ENCODE data around the gene SERGEF.

The SERGEF gene

GRCh38 chr11:17853280-17853679 lies 159.6 kb downstream of the SERGEF start:
- no peak for DNase-seq

DNA sequence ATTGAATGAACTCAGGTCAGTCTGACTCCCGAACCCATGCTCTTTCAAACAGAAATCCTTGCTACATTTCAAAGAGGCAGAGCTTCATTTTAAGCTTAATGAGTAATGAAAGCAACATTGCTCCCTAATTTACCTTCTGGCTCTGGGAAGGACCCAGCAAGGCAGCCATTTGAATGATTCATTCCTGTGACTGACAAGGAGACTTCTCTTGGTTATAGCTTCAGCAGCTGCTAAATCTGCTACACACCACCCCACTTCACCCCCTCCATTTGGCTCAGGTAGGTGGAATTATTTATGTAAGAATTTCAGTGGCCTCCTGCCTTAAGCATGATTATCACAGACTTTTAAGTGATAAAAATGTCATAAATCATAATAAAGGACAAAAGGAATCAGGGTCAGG lies 160.6 kb downstream of the SERGEF start:
- DNase-seq, result no peak

- no peak for DNase-seq
Measured at GRCh38 chr11:17851697-17852096, 161.2 kb downstream of the SERGEF start.

DNA sequence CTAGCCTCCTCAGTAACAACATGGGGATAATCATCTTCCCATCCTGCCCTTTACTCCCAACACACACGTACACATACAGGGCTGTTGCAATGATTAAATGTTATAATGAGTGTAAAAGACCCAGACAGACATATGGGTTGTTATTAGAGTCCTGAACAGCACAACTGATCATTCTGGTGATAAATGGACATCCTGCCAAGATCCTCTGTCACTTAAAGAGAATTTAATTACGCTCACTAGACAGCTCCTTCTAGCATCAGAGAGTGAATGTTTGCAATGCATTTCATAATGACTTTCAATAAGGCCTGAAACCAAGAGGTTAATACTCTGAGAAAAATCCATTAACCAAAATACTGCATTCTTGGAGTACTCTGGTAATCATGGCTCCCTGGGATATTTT lies 162.5 kb downstream of the SERGEF start:
- no peak for DNase-seq

GRCh38 chr11:17848715-17849114 lies 164.1 kb downstream of the SERGEF start:
- DNase-seq, result no peak

- DNase-seq, result peak; percentile 62 to 69
Measured at GRCh38 chr11:17846852-17847453, 165.9 kb downstream of the SERGEF start.

DNA sequence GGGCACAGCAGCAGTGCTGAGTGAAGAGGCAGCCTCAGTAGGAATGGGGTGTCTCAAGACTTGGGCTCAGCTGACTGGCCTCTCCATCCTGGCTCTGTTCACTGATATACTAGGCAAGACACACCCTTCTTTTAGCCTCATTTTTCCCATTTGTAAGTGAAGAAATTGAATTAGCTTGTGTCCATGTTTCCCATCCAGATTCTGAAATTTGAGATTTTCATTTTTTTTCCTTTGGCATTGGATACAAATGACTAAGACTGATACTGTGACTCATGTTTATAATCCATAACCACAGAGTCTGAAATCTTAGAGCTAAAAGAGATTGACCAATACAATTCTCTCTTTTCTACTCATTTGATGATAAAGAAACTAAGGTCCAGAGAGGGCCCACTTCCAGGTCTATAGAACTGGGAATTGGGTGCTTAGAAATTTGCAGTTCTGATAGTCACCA lies 167.4 kb downstream of the SERGEF start:
- DNase-seq, result no peak

GRCh38 chr11:17840101-17840548 lies 172.7 kb downstream of the SERGEF start:
- no peak for DNase-seq

DNA sequence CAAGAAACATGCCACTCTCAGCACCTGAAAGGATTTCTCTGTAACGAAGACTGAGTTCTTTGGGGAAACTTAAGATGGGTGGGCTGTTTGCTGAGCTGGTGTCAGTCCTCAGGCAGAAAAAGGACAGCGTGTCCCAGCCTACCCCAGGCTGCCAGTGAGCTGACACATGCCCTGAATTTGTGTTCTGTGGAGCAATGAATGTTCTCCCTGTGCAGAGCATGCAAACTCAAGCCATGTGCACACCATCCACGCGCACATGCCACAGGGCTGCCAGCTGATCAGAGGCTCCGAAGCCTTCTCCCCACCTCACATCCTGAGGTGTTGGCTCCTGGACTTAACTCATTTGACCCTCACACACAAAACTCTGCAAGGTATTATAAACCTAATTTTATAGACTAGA lies 173.4 kb downstream of the SERGEF start:
- DNase-seq, result no peak

DNA sequence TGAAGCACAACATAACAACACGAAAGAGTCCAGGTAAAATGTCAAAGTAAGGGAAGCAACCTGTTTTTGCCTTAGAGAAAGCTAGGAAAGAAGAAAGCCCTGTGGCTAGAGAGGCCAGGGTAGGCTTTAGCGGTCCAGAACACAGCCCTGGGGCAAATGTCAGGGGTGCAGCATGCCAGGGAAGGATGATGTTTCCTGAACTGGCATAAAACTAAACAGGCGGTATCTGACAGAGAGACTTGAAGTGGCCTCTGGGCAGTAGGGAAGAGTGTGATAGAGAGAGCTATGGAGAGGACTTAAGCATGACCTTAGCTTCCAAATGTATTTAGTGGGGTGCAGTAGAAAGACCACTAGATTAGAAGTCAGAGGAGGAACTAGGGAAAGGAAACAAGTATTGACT lies 174.7 kb downstream of the SERGEF start:
- DNase-seq, result no peak

DNA sequence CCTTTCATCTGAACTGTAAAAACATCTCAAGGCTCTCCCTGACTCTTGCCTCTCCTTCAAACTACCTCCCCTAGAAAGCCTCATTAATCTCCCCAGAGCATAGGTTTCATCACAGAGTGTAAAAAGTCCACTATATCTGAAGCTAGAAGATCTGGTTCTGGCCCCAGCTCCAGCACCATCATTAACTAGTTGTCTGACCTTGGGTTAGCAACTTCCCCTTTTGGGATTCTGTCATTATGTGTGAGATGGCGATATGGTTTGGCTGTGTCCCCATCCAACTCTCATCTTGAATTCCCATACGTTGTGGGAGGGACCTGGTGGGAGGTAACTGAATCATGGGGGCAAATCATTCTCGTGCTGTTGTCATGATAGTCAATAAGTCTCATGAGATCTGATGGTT lies 181.0 kb downstream of the SERGEF start:
- no peak for DNase-seq

- DNase-seq, result no peak
Measured at GRCh38 chr11:17831228-17831627, 181.6 kb downstream of the SERGEF start.

- DNase-seq, result no peak
Measured at GRCh38 chr11:17828311-17828751, 184.5 kb downstream of the SERGEF start.

- no peak for DNase-seq
Measured at GRCh38 chr11:17827006-17827405, 185.8 kb downstream of the SERGEF start.

DNA sequence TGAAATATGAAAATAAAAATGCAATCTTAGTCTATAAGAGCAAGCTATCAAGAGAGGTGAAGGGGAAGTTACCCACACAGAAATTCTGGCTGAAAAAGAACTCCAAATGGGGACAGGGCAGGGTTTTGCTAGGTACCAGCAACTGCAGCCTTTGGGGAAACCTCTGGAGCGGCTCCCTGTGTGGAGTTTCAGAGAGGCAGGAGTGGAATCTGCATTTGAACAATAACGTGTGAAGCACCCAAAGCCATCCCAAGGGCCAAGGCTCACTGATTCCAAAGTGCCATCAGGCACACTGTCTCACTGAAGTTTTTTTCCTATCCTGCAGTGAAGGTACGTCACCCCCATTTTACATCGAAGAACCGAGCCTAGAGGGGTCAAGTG lies 190.5 kb downstream of the SERGEF start:
- no peak for DNase-seq

DNA sequence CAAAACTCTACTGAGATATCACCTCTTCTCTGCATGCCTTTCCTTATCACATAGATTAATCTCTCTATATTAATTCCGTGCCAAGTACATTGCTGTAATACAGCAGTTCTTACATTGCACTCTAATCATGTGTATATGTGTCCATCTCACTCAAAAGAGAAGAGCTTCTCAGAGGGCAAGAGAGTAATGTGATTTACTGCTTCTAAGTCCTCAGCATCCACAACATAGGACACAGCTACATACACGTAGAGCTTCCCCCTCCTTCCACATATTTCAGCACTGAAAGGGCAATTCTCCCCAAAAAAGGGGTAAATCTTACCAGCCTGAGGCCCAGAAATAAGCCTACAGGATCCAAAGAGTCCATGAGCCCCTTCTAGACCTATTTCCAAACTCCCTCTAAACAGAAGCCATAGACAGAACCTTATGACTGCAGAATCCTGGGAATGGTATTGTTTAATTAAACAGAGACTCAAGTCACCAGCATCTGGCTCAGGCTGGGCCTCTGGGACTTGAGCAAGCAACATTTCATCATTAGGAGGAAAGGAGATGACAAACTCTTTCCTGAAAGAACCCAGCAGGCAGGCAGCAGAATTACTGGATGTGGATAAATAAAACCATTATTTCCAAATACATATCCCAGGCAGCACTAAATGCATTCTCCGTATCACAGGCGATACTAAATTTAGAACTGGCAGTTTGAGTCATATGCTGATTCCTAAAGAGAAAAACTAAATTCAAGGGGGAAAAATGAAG lies 191.0 kb downstream of the SERGEF start:
- DNase-seq, result no peak

GRCh38 chr11:17816232-17816931 lies 196.5 kb downstream of the SERGEF start:
- DNase-seq, result no peak

GRCh38 chr11:17814546-17814945 lies 198.3 kb downstream of the SERGEF start:
- DNase-seq, result no peak

- peak in 1 of 2 experiments; percentile 32 for DNase-seq
Measured at GRCh38 chr11:17813391-17814059, 199.3 kb downstream of the SERGEF start.

DNA sequence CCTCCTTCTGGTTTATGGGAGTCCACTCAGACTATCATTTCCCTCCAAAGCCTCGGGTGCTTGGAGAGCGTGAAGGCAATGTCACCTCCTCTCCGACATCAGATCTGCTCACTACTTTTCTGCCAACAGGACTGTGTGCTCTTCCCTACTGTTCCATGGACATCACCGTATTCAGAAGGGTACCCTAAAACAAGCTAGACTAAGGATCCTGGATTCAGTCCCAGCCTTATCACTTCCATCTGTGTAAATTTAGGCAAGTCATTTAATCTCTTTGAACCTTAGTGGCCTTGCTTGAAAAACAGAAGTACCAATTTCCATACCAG lies 200.0 kb downstream of the SERGEF start:
- DNase-seq, result no peak

GRCh38 chr11:17812091-17812864 lies 200.6 kb downstream of the SERGEF start:
- peak in 1 of 2 experiments; percentile 20 for DNase-seq

GRCh38 chr11:17811352-17811751 lies 201.5 kb downstream of the SERGEF start:
- DNase-seq, result no peak

GRCh38 chr11:17810746-17811145 lies 202.1 kb downstream of the SERGEF start:
- no peak for DNase-seq

Measured in cerebellar nuclear complex (tissue), 1 donor.